Kidney epithelial cell (primary cell): ENCODE data around the gene NEU2. TPM values are rescaled to one million over a fixed set of nuclear protein-coding genes. Genes with fewer than 3 reads are reported as not detected.
"Not testable (repeated sequence)": the region's sequence is repeated elsewhere in the genome, so short reads cannot be mapped to it uniquely, and the experiment has no call there.

ENCODE experiments used
- DNase-seq: peaks from one replicate; pipeline ENCODE4 v3.0.0-alpha.2; 2010; ENCODE audit warnings: low read depth
- H3K27me3 ChIP-seq: 2 replicates; pipeline ENCODE4 v1.6.0; 2011; ENCODE audit warnings: low read length; ENCODE audit not compliant: control insufficient read depth, insufficient read depth
- H3K36me3 ChIP-seq: 2 replicates; pipeline ENCODE4 v1.5.1; 2011; ENCODE audit warnings: low read length; ENCODE audit not compliant: control insufficient read depth, insufficient read depth
- H3K4me3 ChIP-seq: 2 replicates; pipeline ENCODE4 v1.5.1; 2011; ENCODE audit warnings: low read depth, mild to moderate bottlenecking, control low read depth, low read length
- CTCF ChIP-seq: IDR thresholded peaks from 2 replicates; pipeline ENCODE4 v1.5.1; 2011; ENCODE audit warnings: mild to moderate bottlenecking, moderate library complexity, low read length, control low read depth, inconsistent platforms; ENCODE audit not compliant: insufficient read depth, poor library complexity, severe bottlenecking
- total RNA-seq: library from RNA; depleted of rRNA; stranded (reverse); fragments of >200 nt; gene quantifications from 2 replicates; pipeline ENCODE4 v1.2.3, GENCODE V29; 2015

Gene NEU2
- total RNA-seq, 1 donor from 2014 or later: not detected

GRCh38 chr2:233063269-233063975 is 30.9 kb downstream of the NEU2 start:
- DNase-seq: no peak
- Histone ChIP-seq H3K4me3 (no peak overlapping the region), H3K36me3 (no peaks in the 10 kb centered on the region), H3K27me3 (no peaks in the 10 kb centered on the region)
- no peak for TF ChIP-seq CTCF

GRCh38 chr2:233063976-233064411 is 31.5 kb downstream of the NEU2 start:
- Histone ChIP-seq H3K27me3 (no peaks in the 10 kb centered on the region), H3K4me3 (no peak overlapping the region), H3K36me3 (no peaks in the 10 kb centered on the region)
- TF ChIP-seq CTCF: no peak
- DNase-seq: no peak

- H3K36me3 ChIP-seq: no peaks in the 10 kb centered on the region
- DNase-seq: no peak
- TF ChIP-seq CTCF: no peak
- H3K27me3 ChIP-seq: no peaks in the 10 kb centered on the region
- no peak overlapping the region for H3K4me3 ChIP-seq
Observed at GRCh38 chr2:233064530-233065199, 32.2 kb downstream of the NEU2 start.

- not testable (repeated sequence) for DNase-seq, H3K4me3 ChIP-seq, H3K27me3 ChIP-seq, H3K36me3 ChIP-seq
Observed at GRCh38 chr2:233065200-233065589, 32.7 kb downstream of the NEU2 start.

GRCh38 chr2:233065954-233066470 is 33.5 kb downstream of the NEU2 start:
- H3K4me3 ChIP-seq: no peak overlapping the region
- no peaks in the 10 kb centered on the region for H3K36me3 ChIP-seq
- no peaks in the 10 kb centered on the region for H3K27me3 ChIP-seq
- TF ChIP-seq CTCF: no peak
- DNase-seq: no peak

- H3K4me3 ChIP-seq: no peak overlapping the region
- no peak for DNase-seq
- no peaks in the 10 kb centered on the region for H3K27me3 ChIP-seq
- H3K36me3 ChIP-seq: no peaks in the 10 kb centered on the region
- no peak for TF ChIP-seq CTCF
Observed at GRCh38 chr2:233068762-233069418, 36.4 kb downstream of the NEU2 start.
